Heart left ventricle (tissue), 16 donors: Measurements from ENCODE around the gene FKBP1B. TPM values are rescaled to one million over a fixed set of nuclear protein-coding genes. Genes with fewer than 3 reads are reported as not detected.
"Not testable (repeated sequence)": the region's sequence is repeated elsewhere in the genome, so short reads cannot be mapped to it uniquely, and the experiment has no call there.

Source experiments
- ATAC-seq, 4 donors: fragments of 200-7000 bp; cut with Tn5 transposase; one replicate each; pipeline ENCODE4 v1.9.1; 2020 to 2022; ENCODE audit warnings: moderate library complexity in 4 of 4, mild to moderate bottlenecking in 3 of 4, moderate number of reproducible peaks in 1 of 4
- DNase-seq, 5 donors: peaks; one replicate each; pipeline ENCODE4 v3.0.0-alpha.2; 2020
- H3K27ac ChIP-seq, 12 donors: fragments of 200-600 bp; sonication (generic) in 4 of 12; one replicate each; pipeline versions ENCODE4 v1.5.0 to v1.8.0; 2016 to 2022; ENCODE audit warnings: mild to moderate bottlenecking in 2 of 12
- H3K27me3 ChIP-seq, 9 donors: fragments of 200-600 bp; sonication (generic) in 2 of 9; one replicate each; pipeline versions ENCODE4 v1.5.1 to v1.8.0; 2016 to 2022; ENCODE audit warnings: mild to moderate bottlenecking in 3 of 9
- H3K36me3 ChIP-seq, 9 donors: fragments of 200-600 bp; sonication (generic) in 2 of 9; one replicate each; pipeline versions ENCODE4 v1.5.0 to v1.8.0; 2018 to 2022; ENCODE audit warnings: mild to moderate bottlenecking in 2 of 9
- H3K4me1 ChIP-seq, 12 donors: fragments of 200-600 bp; sonication (generic) in 4 of 12; one replicate each; pipeline versions ENCODE4 v1.5.0 to v1.8.0; 2016 to 2022; ENCODE audit warnings: mild to moderate bottlenecking in 3 of 12
- H3K4me3 ChIP-seq, 12 donors: fragments of 200-600 bp; sonication (generic) in 4 of 12; one replicate each; pipeline versions ENCODE4 v1.5.0 to v1.8.0; 2017 to 2022; ENCODE audit warnings: mild to moderate bottlenecking in 9 of 12, moderate library complexity in 4 of 12
- H3K9me3 ChIP-seq, 12 donors: fragments of 200-600 bp; sonication (generic) in 4 of 12; one replicate each; pipeline versions ENCODE4 v1.5.0 to v1.8.0; 2016 to 2022; ENCODE audit warnings: mild to moderate bottlenecking in 1 of 12
- POLR2A ChIP-seq, 2 donors: fragments of 450-650 bp; IDR thresholded peaks; one replicate each; pipeline ENCODE4 v1.6.1; 2017; ENCODE audit warnings: antibody characterized with exemption in 2 of 2, mild to moderate bottlenecking in 2 of 2, moderate library complexity in 2 of 2
- WGBS, 4 donors: extraction: QIAGEN DNeasy Blood & Tissue Kit in 2 of 4; methylation state at CpG; one replicate each; pipeline versions ENCODE4 v1.1.5 to v1.1.7; 2013 to 2018; 5-methylcytosine and 5-hydroxymethylcytosine counted together
- intact Hi-C, 10 donors: fragments of 100-400 bp; cut with DNase I; formaldehyde crosslinking; loops; one replicate each; pipeline versions ENCODE4 v1.11.1 to v1.14.2; 2022
- polyA plus RNA-seq, 2 donors: library from polyadenylated mRNA; stranded (reverse); fragments of 200-250 nt; gene quantifications; one replicate each; pipeline ENCODE4 v1.2.3, GENCODE V29; 2013
- total RNA-seq, 9 donors: library from RNA; depleted of rRNA in 2 of 9; stranded (reverse); fragments of >200 nt in 2 of 9; fragmentation: NEBNext Ultra II Directional in 3 of 9; extraction: Animal tissue kit (Norgen Biotek cat#: 25700) in 3 of 9; gene quantifications; one replicate each; pipeline versions ENCODE4 v1.1.0 to v1.2.4, GENCODE V29; 2016 to 2023
- TF ChIP-seq, protein P1 (sequence below), 12 donors: fragments of 200-600 bp; sonication (generic) in 4 of 12; IDR thresholded peaks; one replicate each; pipeline versions ENCODE4 v1.5.0 to v1.8.0; 2018 to 2022; ENCODE audit warnings: antibody characterized with exemption in 12 of 12, mild to moderate bottlenecking in 5 of 12
- donor health status: ischemic (EF 13 %, LVEDD 7.1; RV severe dilation, severe dysfunction).
- donor health status: healthy with polysubstance abuse.
- donor health status: DM: no; HTN: yes; CAD: no.
- donor health status: DM: no; HTN: no; CAD: no.
- donor health status: ischemic (EF 25% LVEDD 6.9; RV normal size, moderate dysfunction).
- donor health status: ischemic (EF 25% LVEDD 5.7; RV mildly dilated, moderate dysfunction).
- donor health status: healthy.
- donor health status: DM: yes; HTN: yes; CAD: no.
- donor health status: ischemic (EF 35%, LVEDD 5.7; RV mildly dilated, moderate dysfunction).
- donor health status: nonischemic (EF 11% LVEDD 7.7; RV severe dilation, severe dysfunction).
- donor health status: DM: yes; HTN: yes; CAD: no.
- donor health status: PGD.
- donor health status: ischemic (EF 29% LVEDD 5.4; RV normal size, mild dysfunction).
- donor health status: nonischemic (EF 23%, LVEDD 6.1; RV moderate dilation, normal function).

FKBP1B gene
- total and polyA plus RNA-seq, 11 donors: 1.4 to 7.6 (median 2.6) TPM

DNA sequence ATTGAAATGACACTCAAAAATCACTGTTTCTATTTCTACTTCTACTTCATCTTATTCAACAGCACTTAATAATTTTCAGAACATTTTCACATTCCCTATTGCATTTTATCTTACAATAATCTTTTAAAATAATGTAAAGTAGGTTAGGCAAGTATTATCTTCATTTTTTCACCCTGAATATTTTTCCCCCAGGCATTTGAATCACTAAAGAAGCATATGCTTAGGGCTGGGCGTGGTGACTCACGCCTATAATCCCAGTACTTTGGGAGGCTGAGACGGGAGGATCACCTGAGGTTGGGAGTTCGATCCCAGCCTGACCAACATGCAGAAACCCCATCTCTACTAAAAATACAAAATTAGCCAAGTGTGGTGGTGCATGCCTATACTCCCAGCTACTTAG lies 9.0 kb upstream of the FKBP1B start:
- Histone ChIP-seq H3K27ac (no peak overlapping the region), H3K36me3 (peaks cover 0 to 48% (median 33%) of the 10 kb centered on the region in 9 donors), H3K4me3 (no peak overlapping the region), H3K4me1 (peaks cover 0 to under 1% (median 0%) of the 10 kb centered on the region in 12 donors), H3K27me3 (no peaks in the 10 kb centered on the region), H3K9me3 (no peaks in the 10 kb centered on the region)
- TF ChIP-seq, protein P1, sequence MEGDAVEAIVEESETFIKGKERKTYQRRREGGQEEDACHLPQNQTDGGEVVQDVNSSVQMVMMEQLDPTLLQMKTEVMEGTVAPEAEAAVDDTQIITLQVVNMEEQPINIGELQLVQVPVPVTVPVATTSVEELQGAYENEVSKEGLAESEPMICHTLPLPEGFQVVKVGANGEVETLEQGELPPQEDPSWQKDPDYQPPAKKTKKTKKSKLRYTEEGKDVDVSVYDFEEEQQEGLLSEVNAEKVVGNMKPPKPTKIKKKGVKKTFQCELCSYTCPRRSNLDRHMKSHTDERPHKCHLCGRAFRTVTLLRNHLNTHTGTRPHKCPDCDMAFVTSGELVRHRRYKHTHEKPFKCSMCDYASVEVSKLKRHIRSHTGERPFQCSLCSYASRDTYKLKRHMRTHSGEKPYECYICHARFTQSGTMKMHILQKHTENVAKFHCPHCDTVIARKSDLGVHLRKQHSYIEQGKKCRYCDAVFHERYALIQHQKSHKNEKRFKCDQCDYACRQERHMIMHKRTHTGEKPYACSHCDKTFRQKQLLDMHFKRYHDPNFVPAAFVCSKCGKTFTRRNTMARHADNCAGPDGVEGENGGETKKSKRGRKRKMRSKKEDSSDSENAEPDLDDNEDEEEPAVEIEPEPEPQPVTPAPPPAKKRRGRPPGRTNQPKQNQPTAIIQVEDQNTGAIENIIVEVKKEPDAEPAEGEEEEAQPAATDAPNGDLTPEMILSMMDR (IDR thresholded peaks at IDR 0.05): no peak
- no peak for TF ChIP-seq POLR2A (IDR thresholded peaks at IDR 0.05)
- DNase-seq (no peak), ATAC-seq (no peak)
- intact Hi-C loops: loop anchor here in 2 of 10 donors (10.0 kb wide), 2 partner anchors 96 to 106 kb away; partner anchors contain the start of gene UBXN2A (in 1 of the 2)
- 87 to 98% (median 97%) methylated on average over 4 of the region's 4 CpGs for WGBS, 4 donors

DNA sequence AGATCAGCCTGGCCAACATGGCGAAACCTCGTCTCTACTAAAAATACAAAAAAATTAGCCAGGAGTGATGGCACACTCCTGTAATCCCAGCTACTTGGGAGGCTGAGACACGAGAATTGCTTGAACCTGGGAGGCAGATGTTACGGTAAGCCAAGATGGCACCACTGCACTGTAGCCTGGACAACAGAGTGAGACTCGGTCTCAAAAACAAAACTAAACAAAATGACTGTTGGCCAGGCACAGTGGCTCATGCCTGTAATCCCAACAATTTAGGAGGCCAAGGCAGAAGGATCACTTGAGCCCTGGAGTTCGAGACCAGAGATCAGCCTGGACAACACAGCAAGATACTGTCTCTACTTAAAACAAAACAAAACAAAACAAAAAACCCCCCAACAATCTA lies 6.4 kb upstream of the FKBP1B start:
- H3K9me3 ChIP-seq, H3K4me3 ChIP-seq, DNase-seq, H3K27ac ChIP-seq, H3K27me3 ChIP-seq, ATAC-seq: not testable (repeated sequence)
- WGBS, 4 donors: 91 to 99% (median 96%) methylated on average over 6 of the region's 6 CpGs
- intact Hi-C loops: loop anchor here in 2 of 10 donors (10.0 kb wide), 2 partner anchors 98 to 108 kb away; partner anchors contain the start of gene UBXN2A (in 1 of the 2)
- Histone ChIP-seq H3K36me3 (peaks cover 0 to 22% (median 13%) of the 10 kb centered on the region in 9 donors), H3K4me1 (peaks cover 0 to 19% (median 11%) of the 10 kb centered on the region in 12 donors)

DNA sequence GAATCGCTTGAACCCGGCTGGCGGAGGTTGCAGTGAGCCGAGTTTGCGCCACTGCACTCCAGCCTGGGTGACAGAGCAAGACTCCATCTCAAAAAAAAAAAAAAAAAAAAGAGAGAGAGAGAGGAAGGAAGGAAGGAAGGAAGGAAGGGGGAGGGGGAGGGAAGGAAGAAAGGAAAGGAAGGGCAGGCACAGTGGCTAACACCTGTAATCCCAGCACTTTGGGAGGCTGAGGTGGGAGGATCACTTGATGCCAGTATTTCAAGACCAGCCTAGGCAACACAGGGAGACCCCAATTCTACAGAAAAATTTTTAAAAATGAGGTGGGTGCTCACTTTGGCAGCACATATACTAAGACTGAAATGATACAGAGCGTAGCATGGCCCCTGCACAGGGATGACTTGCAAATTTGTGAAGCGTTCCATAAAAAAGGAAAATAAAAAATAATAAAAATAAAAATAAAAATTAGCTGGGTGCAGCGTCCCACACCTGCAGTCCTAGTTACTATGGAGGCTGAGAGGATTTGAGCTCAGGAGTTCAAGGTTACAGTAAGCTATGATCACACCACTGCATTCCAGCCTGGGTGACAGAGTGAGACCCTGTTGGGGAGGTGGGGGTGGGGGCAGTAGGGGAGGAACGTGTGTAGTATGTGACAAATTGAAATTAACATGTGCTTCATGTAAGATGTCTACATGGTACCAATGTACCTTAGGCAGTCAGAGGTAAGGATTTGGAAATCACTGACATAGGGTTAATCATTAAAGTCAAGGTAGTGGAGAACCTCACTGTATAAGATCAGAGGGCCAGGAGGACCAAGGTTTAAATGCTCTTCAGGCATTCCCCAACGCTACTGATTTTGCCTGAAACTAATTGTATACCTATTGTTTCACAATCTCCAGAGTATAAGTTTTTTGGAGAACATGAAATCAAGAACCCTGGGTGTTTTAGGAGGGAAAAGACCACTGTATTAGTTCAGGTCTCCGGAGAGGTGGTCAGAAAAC lies 3.7 kb upstream of the FKBP1B start:
- Histone ChIP-seq H3K27me3 (no peaks in the 10 kb centered on the region), H3K4me3 (peak overlapping the region in 6 of 12 donors; percentile 65 to 81 (median 72)), H3K27ac (no peak overlapping the region), H3K36me3 (no peaks in the 10 kb centered on the region), H3K4me1 (peaks cover 0 to 39% (median 19%) of the 10 kb centered on the region in 12 donors), H3K9me3 (no peaks in the 10 kb centered on the region)
- WGBS, 4 donors: 76 to 84% (median 82%) methylated on average over 11 of the region's 11 CpGs
- ATAC-seq: no peak
- intact Hi-C loops: loop anchor here in 4 of 10 donors (2.0 to 10.0 kb wide), 5 partner anchors 31 to 119 kb away; partner anchors contain the start of genes ATAD2B (in 1 of the 4), SF3B6 (in 1 of the 4), TP53I3 (in 1 of the 4) and UBXN2A (in 1 of the 4)
- DNase-seq: no peak
- TF ChIP-seq POLR2A (IDR thresholded peaks at IDR 0.05): no peak
- TF ChIP-seq, protein P1 (IDR thresholded peaks at IDR 0.05): no peak

DNA sequence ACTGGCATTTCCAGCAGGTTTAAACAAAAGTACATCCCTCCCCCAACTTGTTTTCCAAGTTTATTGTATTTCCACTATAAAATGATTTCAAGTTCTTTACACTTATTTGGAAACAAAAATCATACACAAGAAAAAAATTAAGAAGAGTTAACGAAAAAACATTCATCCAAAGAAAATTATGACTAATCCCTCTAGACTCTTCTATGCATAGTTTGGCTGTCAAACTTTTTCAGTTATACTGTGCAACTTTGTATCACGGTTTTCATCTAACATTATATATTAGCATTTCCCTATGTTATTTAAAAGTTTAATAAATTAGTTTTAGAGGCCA lies 3.0 kb upstream of the FKBP1B start:
- no peak for TF ChIP-seq POLR2A (IDR thresholded peaks at IDR 0.05)
- TF ChIP-seq, protein P1 (IDR thresholded peaks at IDR 0.05): no peak
- Histone ChIP-seq H3K36me3 (no peaks in the 10 kb centered on the region), H3K27ac (peak overlapping the region in 7 of 12 donors; percentile 66 to 79 (median 70)), H3K27me3 (no peaks in the 10 kb centered on the region), H3K4me3 (peak overlapping the region; percentile 52 to 87 (median 73)), H3K4me1 (peaks cover 0 to 39% (median 19%) of the 10 kb centered on the region in 12 donors), H3K9me3 (no peaks in the 10 kb centered on the region)
- no peak for ATAC-seq
- DNase-seq: no peak
- 4 to 6% (median 5%) methylated on average over 2 of the region's 2 CpGs for WGBS, 4 donors
- intact Hi-C loops: loop anchor here in 4 of 10 donors (2.0 to 10.0 kb wide), 5 partner anchors 30 to 120 kb away; partner anchors contain the start of genes ATAD2B (in 1 of the 4), SF3B6 (in 1 of the 4), TP53I3 (in 1 of the 4) and UBXN2A (in 1 of the 4)
